ENCODE data around the gene NAP1L4. TPM values are rescaled to one million over a fixed set of nuclear protein-coding genes. Genes with fewer than 3 reads are reported as not detected.
A peak's percentile ranks its signal among the peaks of the same experiment; 100 is the strongest.
"Not testable (repeated sequence)": the region's sequence is repeated elsewhere in the genome, so short reads cannot be mapped to it uniquely, and the experiment has no call there.

Gene NAP1L4
- total RNA-seq, 1 donor from 2014 or later, result 284 TPM

- Mint-ChIP-seq H3K4me1 (ENCODE audit: low read depth) (no peaks in the 10 kb centered on the region), H3K36me3 (ENCODE audit: low read depth) (no peaks in the 10 kb centered on the region), H3K9me3 (no peaks in the 10 kb centered on the region), H3K4me3 (no peak overlapping the region), H3K27me3 (ENCODE audit: insufficient read depth) (no peaks in the 10 kb centered on the region), H3K27ac (no peak overlapping the region)
- intact Hi-C loops (cut with micrococcal nuclease), result no loop called here
- DNase-seq (ENCODE audit: low spot score), result no peak
Observed at GRCh38 chr11:2914455-2915195, 77.5 kb downstream of the NAP1L4 start.

GRCh38 chr11:2913776-2914175 lies 78.4 kb downstream of the NAP1L4 start:
- no peaks in the 10 kb centered on the region for H3K27me3 Mint-ChIP-seq (ENCODE audit: insufficient read depth)
- H3K27ac Mint-ChIP-seq, result no peak overlapping the region
- no peak for DNase-seq (ENCODE audit: low spot score)
- no peak overlapping the region for H3K4me3 Mint-ChIP-seq
- intact Hi-C loops (cut with micrococcal nuclease), result no loop called here
- no peaks in the 10 kb centered on the region for H3K4me1 Mint-ChIP-seq (ENCODE audit: low read depth)
- H3K9me3 Mint-ChIP-seq, result no peaks in the 10 kb centered on the region
- no peaks in the 10 kb centered on the region for H3K36me3 Mint-ChIP-seq (ENCODE audit: low read depth)

- H3K9me3 Mint-ChIP-seq, result no peaks in the 10 kb centered on the region
- intact Hi-C loops (cut with micrococcal nuclease), result no loop called here
- no peak for DNase-seq (ENCODE audit: low spot score)
- no peaks in the 10 kb centered on the region for H3K4me1 Mint-ChIP-seq (ENCODE audit: low read depth)
- H3K36me3 Mint-ChIP-seq (ENCODE audit: low read depth), result no peaks in the 10 kb centered on the region
- H3K4me3 Mint-ChIP-seq, result no peak overlapping the region
- no peak overlapping the region for H3K27ac Mint-ChIP-seq
- H3K27me3 Mint-ChIP-seq (ENCODE audit: insufficient read depth), result no peaks in the 10 kb centered on the region
Observed at GRCh38 chr11:2913019-2913431, 79.1 kb downstream of the NAP1L4 start.

GRCh38 chr11:2912498-2912897 lies 79.6 kb downstream of the NAP1L4 start:
- H3K4me3 Mint-ChIP-seq, result no peak overlapping the region
- no peak for DNase-seq (ENCODE audit: low spot score)
- no peaks in the 10 kb centered on the region for H3K27me3 Mint-ChIP-seq (ENCODE audit: insufficient read depth)
- no peaks in the 10 kb centered on the region for H3K36me3 Mint-ChIP-seq (ENCODE audit: low read depth)
- intact Hi-C loops (cut with micrococcal nuclease), result no loop called here
- H3K4me1 Mint-ChIP-seq (ENCODE audit: low read depth), result no peaks in the 10 kb centered on the region
- no peaks in the 10 kb centered on the region for H3K9me3 Mint-ChIP-seq
- no peak overlapping the region for H3K27ac Mint-ChIP-seq

GRCh38 chr11:2911785-2912391 lies 80.2 kb downstream of the NAP1L4 start:
- no peaks in the 10 kb centered on the region for H3K27me3 Mint-ChIP-seq (ENCODE audit: insufficient read depth)
- H3K27ac Mint-ChIP-seq, result no peak overlapping the region
- no peak for DNase-seq (ENCODE audit: low spot score)
- intact Hi-C loops (cut with micrococcal nuclease), result no loop called here
- no peaks in the 10 kb centered on the region for H3K9me3 Mint-ChIP-seq
- H3K4me1 Mint-ChIP-seq (ENCODE audit: low read depth), result no peaks in the 10 kb centered on the region
- H3K4me3 Mint-ChIP-seq, result no peak overlapping the region
- no peaks in the 10 kb centered on the region for H3K36me3 Mint-ChIP-seq (ENCODE audit: low read depth)

- Mint-ChIP-seq H3K27ac (no peak overlapping the region), H3K27me3 (ENCODE audit: insufficient read depth) (no peaks in the 10 kb centered on the region), H3K36me3 (ENCODE audit: low read depth) (no peaks in the 10 kb centered on the region), H3K4me3 (no peak overlapping the region), H3K9me3 (no peaks in the 10 kb centered on the region), H3K4me1 (ENCODE audit: low read depth) (no peaks in the 10 kb centered on the region)
- intact Hi-C loops (cut with micrococcal nuclease), result no loop called here
- DNase-seq (ENCODE audit: low spot score), result no peak
Observed at GRCh38 chr11:2911088-2911784, 80.9 kb downstream of the NAP1L4 start.

- Mint-ChIP-seq H3K9me3 (peaks cover 4% of the 10 kb centered on the region), H3K4me1 (ENCODE audit: low read depth) (no peaks in the 10 kb centered on the region), H3K4me3 (no peak overlapping the region), H3K27me3 (ENCODE audit: insufficient read depth) (no peaks in the 10 kb centered on the region), H3K27ac (no peak overlapping the region), H3K36me3 (ENCODE audit: low read depth) (peaks cover 3% of the 10 kb centered on the region)
- intact Hi-C loops (cut with micrococcal nuclease), result no loop called here
- no peak for DNase-seq (ENCODE audit: low spot score)
Observed at GRCh38 chr11:2910401-2910955, 81.7 kb downstream of the NAP1L4 start.

- Mint-ChIP-seq H3K4me1 (ENCODE audit: low read depth) (no peaks in the 10 kb centered on the region), H3K4me3 (no peak overlapping the region), H3K36me3 (ENCODE audit: low read depth) (peaks cover 6% of the 10 kb centered on the region), H3K9me3 (peaks cover 10% of the 10 kb centered on the region), H3K27me3 (ENCODE audit: insufficient read depth) (no peaks in the 10 kb centered on the region), H3K27ac (no peak overlapping the region)
- intact Hi-C loops (cut with micrococcal nuclease), result no loop called here
- DNase-seq (ENCODE audit: low spot score), result no peak
Observed at GRCh38 chr11:2909133-2909902, 82.8 kb downstream of the NAP1L4 start.

GRCh38 chr11:2908130-2908529 lies 84.0 kb downstream of the NAP1L4 start:
- DNase-seq (ENCODE audit: low spot score), result no peak
- H3K27me3 Mint-ChIP-seq (ENCODE audit: insufficient read depth), result no peaks in the 10 kb centered on the region
- intact Hi-C loops (cut with micrococcal nuclease), result no loop called here
- H3K4me1 Mint-ChIP-seq (ENCODE audit: low read depth), result peaks cover 7% of the 10 kb centered on the region
- H3K27ac Mint-ChIP-seq, result no peak overlapping the region
- H3K36me3 Mint-ChIP-seq (ENCODE audit: low read depth), result peaks cover 6% of the 10 kb centered on the region
- peaks cover 10% of the 10 kb centered on the region for H3K9me3 Mint-ChIP-seq
- no peak overlapping the region for H3K4me3 Mint-ChIP-seq

- H3K4me3 Mint-ChIP-seq; H3K27ac Mint-ChIP-seq; DNase-seq (ENCODE audit: low spot score); H3K27me3 Mint-ChIP-seq (ENCODE audit: insufficient read depth); H3K36me3 Mint-ChIP-seq (ENCODE audit: low read depth); intact Hi-C loops (cut with micrococcal nuclease): not testable (repeated sequence)
- peaks cover 10% of the 10 kb centered on the region for H3K9me3 Mint-ChIP-seq
- H3K4me1 Mint-ChIP-seq (ENCODE audit: low read depth), result peaks cover 13% of the 10 kb centered on the region
Observed at GRCh38 chr11:2905299-2905698, 86.8 kb downstream of the NAP1L4 start.

- Mint-ChIP-seq H3K4me1 (ENCODE audit: low read depth) (peaks cover 22% of the 10 kb centered on the region), H3K27me3 (ENCODE audit: insufficient read depth) (no peaks in the 10 kb centered on the region), H3K9me3 (peaks cover 10% of the 10 kb centered on the region), H3K4me3 (peak overlapping the region; percentile 62), H3K27ac (no peak overlapping the region), H3K36me3 (ENCODE audit: low read depth) (peaks cover 6% of the 10 kb centered on the region)
- DNase-seq (ENCODE audit: low spot score), result no peak
- intact Hi-C loops (cut with micrococcal nuclease), result loop anchor here (5.0 kb wide), 1 partner anchor 153 kb away; the partner anchor contains the start of gene CARS1
Observed at GRCh38 chr11:2904153-2905052, 87.7 kb downstream of the NAP1L4 start.

- H3K27ac Mint-ChIP-seq, result no peak overlapping the region
Observed at GRCh38 chr11:2903672-2904011, 88.5 kb downstream of the NAP1L4 start.

More at GRCh38 chr11:2903672-2904011, 88.5 kb downstream of the NAP1L4 start:
- Mint-ChIP-seq H3K4me3 (peak overlapping the region; percentile 62), H3K4me1 (ENCODE audit: low read depth) (peaks cover 30% of the 10 kb centered on the region), H3K27me3 (ENCODE audit: insufficient read depth) (no peaks in the 10 kb centered on the region), H3K36me3 (ENCODE audit: low read depth) (peaks cover 6% of the 10 kb centered on the region), H3K9me3 (peaks cover 10% of the 10 kb centered on the region)
- intact Hi-C loops (cut with micrococcal nuclease), result loop anchor here (5.0 kb wide), 1 partner anchor 154 kb away; the partner anchor contains the start of gene CARS1
- DNase-seq (ENCODE audit: low spot score), result no peak

Data from activated T-helper 1 cell treated with anti-CD3 and anti-CD28 coated beads, Interleukin-12 subunit alpha, Interleukin-12 subunit beta, Interleukin-2, Interleukin-4 antibody, amounts not matched to agents 30 ng/mL and 10 ng/mL and 1 ng/mL, durations not matched to agents 14 hours and 24 hours and 36 hours (primary cell).